Colonic mucosa (tissue), 4 donors: ENCODE results near the gene HMGN4. TPM values are rescaled to one million over a fixed set of nuclear protein-coding genes. Genes with fewer than 3 reads are reported as not detected.
A peak's percentile ranks its signal among the peaks of the same experiment; 100 is the strongest.

ENCODE experiments used
- DNase-seq: peaks from one replicate; pipeline ENCODE4 v3.0.0-alpha.2; 2020
- H3K27ac ChIP-seq: fragments of 200-600 bp; one replicate; pipeline ENCODE4 v1.8.0; 2021
- H3K27me3 ChIP-seq: fragments of 200-600 bp; one replicate; pipeline ENCODE4 v1.8.0; 2021
- H3K36me3 ChIP-seq: fragments of 200-600 bp; one replicate; pipeline ENCODE4 v1.8.0; 2021
- H3K4me1 ChIP-seq: fragments of 200-600 bp; one replicate; pipeline ENCODE4 v1.8.0; 2021; ENCODE audit warnings: mild to moderate bottlenecking
- H3K4me3 ChIP-seq: fragments of 200-600 bp; one replicate; pipeline ENCODE4 v1.8.0; 2021
- H3K9ac ChIP-seq, 2 donors: one replicate each; pipeline ENCODE4 v1.7.0; 2013; ENCODE audit warnings: control low read depth in 2 of 2, low read depth in 2 of 2, low read length in 2 of 2
- H3K9me3 ChIP-seq: fragments of 200-600 bp; one replicate; pipeline ENCODE4 v1.8.0; 2021
- intact Hi-C: fragments of 100-400 bp; cut with DNase I; formaldehyde crosslinking; loops from one replicate; pipeline ENCODE4 v1.14.1; 2022
- total RNA-seq, 2 donors: library from RNA; stranded (reverse); fragmentation: NEBNext Ultra II Directional in 1 of 2; extraction: Animal tissue kit (Norgen Biotek cat#: 25700) in 1 of 2; gene quantifications; one replicate each; pipeline ENCODE4 v1.2.1, GENCODE V29; 2021
- TF ChIP-seq, protein P1 (sequence below): fragments of 200-600 bp; IDR thresholded peaks from one replicate; pipeline ENCODE4 v1.8.0; 2022; ENCODE audit warnings: antibody characterized with exemption, mild to moderate bottlenecking
- donor health status: healthy.
- donor health status: DM: no; HTN: no; CAD: no.
- donor health status: DM: no; HTN: no; CAD: no.

The HMGN4 gene
- total RNA-seq, 2 donors from 2014 or later = 40.6 to 56.0 TPM

DNA sequence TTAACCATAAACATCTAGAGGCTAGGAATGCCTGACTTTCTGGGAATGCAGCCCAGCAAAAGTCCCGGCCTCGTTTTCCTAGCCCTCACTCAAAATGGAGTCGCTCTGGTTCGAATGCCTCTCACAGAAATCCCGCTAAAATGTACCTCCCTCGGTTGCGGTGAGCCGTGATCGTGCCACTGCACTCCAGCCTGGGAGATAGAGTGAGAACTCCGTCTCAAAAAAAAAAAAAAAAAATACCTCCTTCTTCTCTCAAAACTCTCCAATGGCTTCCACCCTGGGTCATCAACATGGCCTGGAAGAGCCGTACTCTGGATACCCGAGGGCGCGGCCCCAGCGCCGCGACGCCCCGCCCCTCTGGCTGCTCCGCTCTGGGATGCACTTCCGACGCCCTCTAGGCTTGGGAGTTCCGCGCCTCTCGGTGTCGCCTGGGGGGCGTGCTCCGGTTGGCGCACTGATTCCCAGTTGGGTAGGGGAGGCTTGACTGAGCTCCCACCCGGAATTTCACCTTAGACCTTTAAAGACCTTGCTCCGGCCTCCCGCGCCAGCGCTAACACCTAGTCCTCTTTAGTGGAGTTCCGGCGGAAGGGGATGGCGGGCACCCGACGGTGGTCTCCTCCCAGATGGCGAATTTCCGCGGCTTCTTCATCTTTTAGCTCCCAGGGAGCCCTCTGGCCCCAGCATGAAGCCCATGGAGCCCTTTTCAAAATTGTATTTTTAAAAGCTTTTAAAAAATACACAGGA lies 12.3 kb downstream of the HMGN4 start:
- intact Hi-C loops = no loop called here
- DNase-seq = peak; percentile 76
- H3K27ac ChIP-seq = no peak overlapping the region
- no peaks in the 10 kb centered on the region for H3K36me3 ChIP-seq
- peak overlapping the region; percentile 20 to 32 for H3K9ac ChIP-seq
- H3K9me3 ChIP-seq = no peaks in the 10 kb centered on the region
- peak overlapping the region; percentile 52 for H3K4me3 ChIP-seq
- no peaks in the 10 kb centered on the region for H3K4me1 ChIP-seq
- no peaks in the 10 kb centered on the region for H3K27me3 ChIP-seq
- TF ChIP-seq, protein P1, sequence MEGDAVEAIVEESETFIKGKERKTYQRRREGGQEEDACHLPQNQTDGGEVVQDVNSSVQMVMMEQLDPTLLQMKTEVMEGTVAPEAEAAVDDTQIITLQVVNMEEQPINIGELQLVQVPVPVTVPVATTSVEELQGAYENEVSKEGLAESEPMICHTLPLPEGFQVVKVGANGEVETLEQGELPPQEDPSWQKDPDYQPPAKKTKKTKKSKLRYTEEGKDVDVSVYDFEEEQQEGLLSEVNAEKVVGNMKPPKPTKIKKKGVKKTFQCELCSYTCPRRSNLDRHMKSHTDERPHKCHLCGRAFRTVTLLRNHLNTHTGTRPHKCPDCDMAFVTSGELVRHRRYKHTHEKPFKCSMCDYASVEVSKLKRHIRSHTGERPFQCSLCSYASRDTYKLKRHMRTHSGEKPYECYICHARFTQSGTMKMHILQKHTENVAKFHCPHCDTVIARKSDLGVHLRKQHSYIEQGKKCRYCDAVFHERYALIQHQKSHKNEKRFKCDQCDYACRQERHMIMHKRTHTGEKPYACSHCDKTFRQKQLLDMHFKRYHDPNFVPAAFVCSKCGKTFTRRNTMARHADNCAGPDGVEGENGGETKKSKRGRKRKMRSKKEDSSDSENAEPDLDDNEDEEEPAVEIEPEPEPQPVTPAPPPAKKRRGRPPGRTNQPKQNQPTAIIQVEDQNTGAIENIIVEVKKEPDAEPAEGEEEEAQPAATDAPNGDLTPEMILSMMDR = no peak

DNA sequence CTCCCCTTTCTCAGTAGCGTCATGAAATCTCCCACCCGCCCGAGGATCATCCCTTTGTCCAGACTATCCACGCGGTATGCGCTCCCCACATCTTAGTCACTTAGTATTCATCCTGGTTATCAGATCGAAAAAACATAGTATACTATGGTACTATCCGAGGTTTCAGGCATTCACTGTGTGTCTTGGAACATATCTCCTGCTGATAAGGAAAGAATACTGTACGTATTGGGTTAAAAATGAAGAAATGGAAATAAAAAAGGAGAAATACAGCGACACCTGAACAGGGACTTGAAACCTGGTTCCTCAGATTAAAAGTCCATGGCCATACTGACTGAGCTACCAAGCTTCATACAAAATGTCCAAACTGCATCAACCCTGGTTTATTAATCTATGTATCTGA lies 14.0 kb downstream of the HMGN4 start:
- no peak overlapping the region for H3K9ac ChIP-seq
- H3K27ac ChIP-seq = no peak overlapping the region
- H3K27me3 ChIP-seq = no peaks in the 10 kb centered on the region
- H3K4me1 ChIP-seq = no peaks in the 10 kb centered on the region
- no peaks in the 10 kb centered on the region for H3K9me3 ChIP-seq
- no peak overlapping the region for H3K4me3 ChIP-seq
- TF ChIP-seq, protein P1 = no peak
- no peak for DNase-seq
- intact Hi-C loops = no loop called here
- H3K36me3 ChIP-seq = no peaks in the 10 kb centered on the region

DNA sequence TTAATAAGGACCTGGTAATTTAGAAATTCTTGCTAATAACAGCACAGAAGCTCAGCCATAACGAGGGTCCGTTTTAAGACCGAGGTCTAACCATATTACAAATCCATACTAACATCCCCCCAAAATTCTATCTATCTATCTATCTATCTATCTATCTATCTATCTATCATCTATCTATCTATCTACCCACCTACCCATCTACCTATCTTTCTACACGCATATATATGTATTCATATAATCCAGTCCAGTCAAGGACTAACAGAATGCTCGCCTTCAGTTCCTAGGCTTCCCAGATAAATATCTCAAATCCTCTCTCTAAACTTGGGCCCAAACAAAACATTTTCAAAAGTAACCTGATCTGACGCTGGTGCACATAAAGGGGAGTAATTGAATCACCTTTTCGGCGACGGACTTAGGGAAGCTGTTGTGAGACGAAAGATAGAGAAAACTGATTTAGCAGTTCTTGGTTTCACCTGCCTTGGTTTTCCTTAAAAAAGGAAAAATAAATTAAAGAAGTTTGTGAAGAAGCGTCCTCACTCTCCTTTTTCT lies 14.5 kb downstream of the HMGN4 start:
- Histone ChIP-seq H3K9me3 (no peaks in the 10 kb centered on the region), H3K36me3 (no peaks in the 10 kb centered on the region), H3K9ac (no peak overlapping the region), H3K4me1 (no peaks in the 10 kb centered on the region), H3K4me3 (peak overlapping the region; percentile 40), H3K27ac (no peak overlapping the region), H3K27me3 (no peaks in the 10 kb centered on the region)
- no peak for DNase-seq
- intact Hi-C loops = no loop called here
- TF ChIP-seq, protein P1 = no peak

DNA sequence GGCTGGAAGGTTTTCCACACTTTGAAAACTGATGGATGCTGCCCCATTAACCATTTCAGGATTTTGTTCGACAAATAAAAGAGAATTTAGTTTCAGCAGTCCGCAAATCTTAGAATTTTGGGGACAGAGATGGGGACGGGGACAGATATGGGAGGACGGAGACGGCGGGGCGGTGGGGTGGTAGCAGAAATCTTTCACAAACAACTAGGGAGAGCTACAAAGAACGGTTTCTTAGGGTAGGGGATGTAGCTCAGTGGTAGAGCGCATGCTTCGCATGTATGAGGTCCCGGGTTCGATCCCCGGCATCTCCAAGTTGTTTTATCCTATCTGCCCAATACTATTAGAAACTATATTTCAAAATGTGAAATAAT lies 15.1 kb downstream of the HMGN4 start:
- Histone ChIP-seq H3K4me3 (peak overlapping the region; percentile 40), H3K9ac (no peak overlapping the region), H3K4me1 (no peaks in the 10 kb centered on the region), H3K36me3 (no peaks in the 10 kb centered on the region), H3K9me3 (no peaks in the 10 kb centered on the region), H3K27me3 (no peaks in the 10 kb centered on the region), H3K27ac (peak overlapping the region; percentile 45)
- intact Hi-C loops = no loop called here
- DNase-seq = peak; percentile 82
- TF ChIP-seq, protein P1 = no peak

DNA sequence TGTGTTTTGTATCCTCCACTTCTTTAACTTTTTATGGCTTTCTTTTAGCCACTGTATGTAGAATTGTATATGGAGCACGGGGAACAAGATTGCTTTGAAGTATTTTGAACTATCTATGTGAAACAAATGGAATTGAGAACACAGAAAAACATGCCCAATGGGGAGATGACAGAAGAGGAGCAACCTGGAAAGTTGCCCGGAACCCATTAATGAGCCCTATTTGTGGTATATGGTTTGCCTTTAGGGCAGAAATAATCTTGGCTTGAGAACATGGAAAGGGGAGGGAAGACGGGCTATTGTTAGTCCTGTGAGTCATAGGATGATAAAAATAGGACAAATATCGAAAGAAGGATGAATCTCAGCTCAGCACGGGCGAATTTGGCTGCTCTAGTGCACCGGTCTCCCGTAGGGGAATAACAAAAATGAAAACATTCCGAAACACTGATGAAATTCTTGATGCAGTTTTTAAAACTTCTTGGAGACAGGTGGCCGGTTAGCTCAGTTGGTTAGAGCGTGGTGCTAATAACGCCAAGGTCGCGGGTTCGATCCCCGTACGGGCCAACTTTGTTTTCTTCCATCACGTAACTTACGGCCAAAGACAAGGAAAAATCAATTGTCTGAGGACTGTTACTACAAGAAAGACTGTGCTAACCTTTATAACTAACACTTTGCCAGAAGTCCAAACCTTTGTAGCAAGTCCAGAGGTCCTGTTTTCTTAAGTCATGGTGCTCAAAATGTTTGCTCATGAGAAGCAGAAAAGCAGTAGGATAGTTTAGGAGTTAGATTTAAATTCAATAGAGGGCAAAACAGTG lies 15.7 kb downstream of the HMGN4 start:
- intact Hi-C loops = no loop called here
- Histone ChIP-seq H3K4me3 (peak overlapping the region; percentile 40), H3K36me3 (no peaks in the 10 kb centered on the region), H3K9me3 (no peaks in the 10 kb centered on the region), H3K4me1 (no peaks in the 10 kb centered on the region), H3K27ac (peak overlapping the region; percentile 45), H3K9ac (peak overlapping the region in 1 of 2 donors; percentile 74), H3K27me3 (no peaks in the 10 kb centered on the region)
- TF ChIP-seq, protein P1 = no peak
- DNase-seq = peak; percentile 89
